ENCODE results near the gene ADAMTS12. TPM values are rescaled to one million over a fixed set of nuclear protein-coding genes. Genes with fewer than 3 reads are reported as not detected.
"Not testable (repeated sequence)": the region's sequence is repeated elsewhere in the genome, so short reads cannot be mapped to it uniquely, and the experiment has no call there.

The ADAMTS12 gene
- polyA plus RNA-seq, 3 donors, result not detected

DNA sequence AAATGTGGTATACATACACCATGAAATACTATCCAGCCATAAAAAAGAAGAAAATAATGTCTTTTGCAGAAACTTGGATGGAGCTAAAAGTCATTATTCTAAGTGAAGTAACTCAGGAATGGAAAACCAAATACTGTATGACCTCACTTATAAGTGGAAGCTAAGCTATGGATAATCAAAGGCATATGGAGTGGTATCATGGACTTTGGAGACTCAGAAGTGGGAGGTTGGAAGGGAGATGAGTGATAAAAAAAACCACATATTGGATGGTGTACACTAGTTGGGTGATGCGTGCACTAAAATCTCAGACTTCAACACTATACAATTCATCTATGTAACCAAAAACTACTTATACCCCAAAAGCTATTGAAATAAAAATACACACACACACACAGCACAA is 24.5 kb downstream of the ADAMTS12 start:
- WGBS (ENCODE audit: insufficient coverage), result no CpG with 5 or more reads among the region's 1 CpG
- Histone ChIP-seq H4K20me1 (ENCODE audit: insufficient read depth, low read length) (no peaks in the 10 kb centered on the region), H3K9ac (ENCODE audit: insufficient read depth, low read length, poor library complexity, severe bottlenecking) (no peak overlapping the region), H3K4me2 (replicated peaks; ENCODE audit: extremely low read depth, low read length, poor library complexity, severe bottlenecking) (no peak overlapping the region), H2AFZ (ENCODE audit: insufficient read depth, low read depth, low read length, poor library complexity, severe bottlenecking) (no peak overlapping the region), H3K27me3 (ENCODE audit: control insufficient read depth in 2 of 2, insufficient read depth in 2 of 2, low read length in 2 of 2) (no peaks in the 10 kb centered on the region), H3K27ac (ENCODE audit: low read depth in 1 of 2, low read length in 2 of 2) (no peak overlapping the region), H3K4me1 (ENCODE audit: control insufficient read depth in 1 of 2, insufficient read depth in 2 of 2, low read length in 2 of 2) (no peaks in the 10 kb centered on the region), H3K9me3 (replicated peaks in 1 of 2; ENCODE audit: control insufficient read depth in 1 of 2, insufficient read depth in 1 of 2, low read length in 2 of 2) (peaks cover 11 to 16% of the 10 kb centered on the region in 2 donors), H3K36me3 (replicated peaks in 1 of 2; ENCODE audit: control insufficient read depth in 1 of 2, insufficient read depth in 2 of 2, low read length in 2 of 2) (no peaks in the 10 kb centered on the region), H3K79me2 (ENCODE audit: insufficient read depth, low read length) (no peaks in the 10 kb centered on the region), H3K4me3 (replicated peaks in 1 of 3; ENCODE audit: low read depth in 2 of 3, low read length in 3 of 3) (no peak overlapping the region)
- Mint-ChIP-seq H3K27me3 (ENCODE audit: low read depth in 3 of 3) (peaks cover 0 to 2% (median 2%) of the 10 kb centered on the region in 3 donors), H3K27ac (no peak overlapping the region), H3K4me3 (no peak overlapping the region), H3K36me3 (no peaks in the 10 kb centered on the region), H3K4me1 (no peaks in the 10 kb centered on the region), H3K9me3 (peaks cover 12 to 25% (median 18%) of the 10 kb centered on the region in 7 donors)
- DNase-seq, result no peak
- intact Hi-C loops (cut with micrococcal nuclease), result no loop called here
- TF ChIP-seq CTCF (IDR thresholded peaks at IDR 0.05), result no peak

DNA sequence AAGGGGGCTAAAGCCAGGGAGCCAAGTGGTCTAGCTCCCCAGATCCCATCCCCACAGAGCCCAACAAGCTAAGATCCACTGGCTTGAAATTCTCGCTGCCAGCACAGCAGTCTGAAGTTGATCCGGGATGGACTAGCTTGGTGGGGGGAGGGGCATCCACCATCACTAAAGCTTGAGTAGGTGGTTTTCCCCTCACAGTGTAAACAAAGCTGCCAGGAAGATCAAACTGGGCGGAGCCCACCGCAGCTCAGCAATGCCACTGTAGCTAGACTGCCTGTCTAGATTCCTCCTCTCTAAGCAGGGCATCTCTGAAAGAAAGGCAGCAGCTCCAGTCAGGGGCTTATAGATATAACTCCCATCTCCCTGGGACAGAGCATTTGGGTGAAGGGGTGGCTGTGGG is 32.6 kb downstream of the ADAMTS12 start:
- H3K27ac Mint-ChIP-seq; H3K4me1 Mint-ChIP-seq; H3K36me3 ChIP-seq (replicated peaks in 1 of 2; ENCODE audit: control insufficient read depth in 1 of 2, insufficient read depth in 2 of 2, low read length in 2 of 2); H3K4me3 Mint-ChIP-seq; H3K9me3 Mint-ChIP-seq; H3K27me3 Mint-ChIP-seq (ENCODE audit: low read depth in 3 of 3); H3K27me3 ChIP-seq (ENCODE audit: control insufficient read depth in 2 of 2, insufficient read depth in 2 of 2, low read length in 2 of 2); H3K4me2 ChIP-seq (replicated peaks; ENCODE audit: extremely low read depth, low read length, poor library complexity, severe bottlenecking); H3K79me2 ChIP-seq (ENCODE audit: insufficient read depth, low read length); DNase-seq; H3K4me1 ChIP-seq (ENCODE audit: control insufficient read depth in 1 of 2, insufficient read depth in 2 of 2, low read length in 2 of 2); intact Hi-C loops (cut with micrococcal nuclease); H3K4me3 ChIP-seq (replicated peaks in 1 of 3; ENCODE audit: low read depth in 2 of 3, low read length in 3 of 3); H3K27ac ChIP-seq (ENCODE audit: low read depth in 1 of 2, low read length in 2 of 2); H3K9me3 ChIP-seq (replicated peaks in 1 of 2; ENCODE audit: control insufficient read depth in 1 of 2, insufficient read depth in 1 of 2, low read length in 2 of 2); H3K9ac ChIP-seq (ENCODE audit: insufficient read depth, low read length, poor library complexity, severe bottlenecking); H3K36me3 Mint-ChIP-seq; H4K20me1 ChIP-seq (ENCODE audit: insufficient read depth, low read length); H2AFZ ChIP-seq (ENCODE audit: insufficient read depth, low read depth, low read length, poor library complexity, severe bottlenecking): not testable (repeated sequence)
- WGBS (ENCODE audit: insufficient coverage), result no CpG with 5 or more reads among the region's 4 CpGs

Data from CD14-positive monocyte (primary cell).